Esophagus squamous epithelium (tissue), 5 donors: Measurements from ENCODE around the gene TSPAN7. TPM values are rescaled to one million over a fixed set of nuclear protein-coding genes. Genes with fewer than 3 reads are reported as not detected.

Source experiments
- DNase-seq: peaks from one replicate; lab custom pipeline; 2025; lab: John Stamatoyannopoulos, UW
- H3K27ac ChIP-seq, 4 donors: fragments of 200-600 bp; sonication (generic); one replicate each; pipeline ENCODE4 v1.5.1; 2016 to 2019; ENCODE audit warnings: mild to moderate bottlenecking in 1 of 4
- H3K27me3 ChIP-seq, 4 donors: fragments of 200-600 bp; sonication (generic); 1 replicate in 3 of 4; 2 replicates in 1 of 4; pipeline versions ENCODE4 v1.5.1 to v1.6.0; 2017 to 2021; ENCODE audit warnings: antibody characterized with exemption in 1 of 4
- H3K36me3 ChIP-seq, 3 donors: fragments of 200-600 bp; sonication (generic); one replicate each; pipeline ENCODE4 v1.5.1; 2016 to 2019
- H3K4me1 ChIP-seq, 3 donors: fragments of 200-600 bp; sonication (generic); one replicate each; pipeline ENCODE4 v1.5.1; 2017 to 2019
- H3K4me3 ChIP-seq, 4 donors: fragments of 200-600 bp; sonication (generic); 1 replicate in 3 of 4; 2 replicates in 1 of 4; pipeline ENCODE4 v1.5.1; 2016 to 2019; ENCODE audit warnings: mild to moderate bottlenecking in 2 of 4, moderate library complexity in 1 of 4
- H3K9me3 ChIP-seq, 3 donors: fragments of 200-600 bp; sonication (generic); one replicate each; pipeline ENCODE4 v1.5.1; 2016 to 2019
- CTCF ChIP-seq, 6 experiments: fragments of 450-650 bp in 4 of 6; fragments of 200-600 bp in 2 of 6; sonication (generic) in 2 of 6; IDR thresholded peaks; one replicate each; pipeline ENCODE4 v1.5.1; 2016 to 2019; ENCODE audit warnings: antibody characterized with exemption in 6 of 6, mild to moderate bottlenecking in 4 of 6, moderate library complexity in 4 of 6
- POLR2A ChIP-seq, 4 donors: fragments of 450-650 bp; IDR thresholded peaks; one replicate each; pipeline ENCODE4 v1.6.1; 2017; ENCODE audit warnings: antibody characterized with exemption in 4 of 4, mild to moderate bottlenecking in 4 of 4, moderate library complexity in 3 of 4
- WGBS, 2 donors: methylation state at CpG; one replicate each; pipeline ENCODE4 v1.1.5; 2018; 5-methylcytosine and 5-hydroxymethylcytosine counted together
- intact Hi-C: fragments of 100-400 bp; cut with DNase I; formaldehyde crosslinking; loops from one replicate; pipeline ENCODE4 v1.15.0; 2022
- total RNA-seq, 4 donors: library from RNA; depleted of rRNA; stranded (reverse); fragments of >200 nt; gene quantifications; one replicate each; pipeline ENCODE4 v1.1.0, GENCODE V29; 2016
- donor health status: DM: yes; HTN: yes; CAD: no.

Gene TSPAN7
- total RNA-seq, 4 donors from 2014 or later = 23.9 to 40.0 (median 33.8) TPM

GRCh38 chrX:38652934-38653442, 91.6 kb downstream of the TSPAN7 start:
- Histone ChIP-seq H3K36me3 (no peaks in the 10 kb centered on the region), H3K27me3 (no peaks in the 10 kb centered on the region), H3K9me3 (no peaks in the 10 kb centered on the region), H3K4me1 (no peaks in the 10 kb centered on the region), H3K4me3 (no peak overlapping the region), H3K27ac (no peak overlapping the region)
- 78% methylated on average over 10 to 11 of the region's 13 CpGs for WGBS, 2 donors
- TF ChIP-seq CTCF (IDR thresholded peaks at IDR 0.05) = no peak
- no peak for TF ChIP-seq POLR2A (IDR thresholded peaks at IDR 0.05)
- no peak for DNase-seq
- intact Hi-C loops = no loop called here

- Histone ChIP-seq H3K4me3 (no peak overlapping the region), H3K27ac (no peak overlapping the region), H3K36me3 (no peaks in the 10 kb centered on the region), H3K9me3 (no peaks in the 10 kb centered on the region), H3K4me1 (no peaks in the 10 kb centered on the region), H3K27me3 (no peaks in the 10 kb centered on the region)
- TF ChIP-seq CTCF (IDR thresholded peaks at IDR 0.05) = peak in 5 of 6 experiments; percentile 34 to 49 (median 39)
- no peak for TF ChIP-seq POLR2A (IDR thresholded peaks at IDR 0.05)
- no CpG with 5 or more reads among the region's 1 CpG for WGBS, 2 donors
- intact Hi-C loops = no loop called here
- DNase-seq = no peak
Measured at GRCh38 chrX:38654302-38654701, 93.0 kb downstream of the TSPAN7 start.

GRCh38 chrX:38656350-38656915, 95.1 kb downstream of the TSPAN7 start:
- Histone ChIP-seq H3K9me3 (no peaks in the 10 kb centered on the region), H3K27me3 (no peaks in the 10 kb centered on the region), H3K36me3 (no peaks in the 10 kb centered on the region), H3K27ac (no peak overlapping the region), H3K4me1 (no peaks in the 10 kb centered on the region), H3K4me3 (no peak overlapping the region)
- no peak for DNase-seq
- TF ChIP-seq POLR2A (IDR thresholded peaks at IDR 0.05) (no peak), CTCF (IDR thresholded peaks at IDR 0.05) (no peak)
- intact Hi-C loops = no loop called here
- 73 to 100% methylated on average over 1 to 4 of the region's 4 CpGs for WGBS, 2 donors

GRCh38 chrX:38657562-38657961, 96.2 kb downstream of the TSPAN7 start:
- TF ChIP-seq CTCF (IDR thresholded peaks at IDR 0.05) (no peak), POLR2A (IDR thresholded peaks at IDR 0.05) (no peak)
- no peaks in the 10 kb centered on the region for H3K27me3 ChIP-seq
- H3K27ac ChIP-seq = no peak overlapping the region
- H3K4me1 ChIP-seq = no peaks in the 10 kb centered on the region
- DNase-seq = no peak
- intact Hi-C loops = no loop called here
- no peaks in the 10 kb centered on the region for H3K36me3 ChIP-seq
- H3K4me3 ChIP-seq = no peak overlapping the region
- no peaks in the 10 kb centered on the region for H3K9me3 ChIP-seq

GRCh38 chrX:38660395-38661102, 99.2 kb downstream of the TSPAN7 start:
- no peak overlapping the region for H3K4me3 ChIP-seq
- intact Hi-C loops = no loop called here
- H3K4me1 ChIP-seq = peaks cover 0 to 5% (median 0%) of the 10 kb centered on the region in 3 donors
- TF ChIP-seq CTCF (IDR thresholded peaks at IDR 0.05) (no peak), POLR2A (IDR thresholded peaks at IDR 0.05) (no peak)
- 56 to 63% methylated on average over 6 of the region's 6 CpGs for WGBS, 2 donors
- H3K36me3 ChIP-seq = no peaks in the 10 kb centered on the region
- no peaks in the 10 kb centered on the region for H3K27me3 ChIP-seq
- no peaks in the 10 kb centered on the region for H3K9me3 ChIP-seq
- H3K27ac ChIP-seq = no peak overlapping the region
- no peak for DNase-seq
